Hematopoietic multipotent progenitor cell treated with erythropoietin and hydrocortisone succinate and interleukin-3 and kit ligand, for 8 days (in vitro differentiated cells): ENCODE data around the gene BEGAIN.

ENCODE experiments used
- DNase-seq: peaks from one replicate; pipeline ENCODE4 v3.0.0-alpha.2; 2015

The BEGAIN gene

GRCh38 chr14:100548295-100548655 lies 38.9 kb downstream of the BEGAIN start:
- no peak for DNase-seq

GRCh38 chr14:100547633-100548294 lies 39.5 kb downstream of the BEGAIN start:
- peak; percentile 53 for DNase-seq

- no peak for DNase-seq
Observed at GRCh38 chr14:100546051-100546443, 41.2 kb downstream of the BEGAIN start.

GRCh38 chr14:100545359-100545758 lies 41.9 kb downstream of the BEGAIN start:
- no peak for DNase-seq

- DNase-seq: no peak
Observed at GRCh38 chr14:100544506-100545141, 42.6 kb downstream of the BEGAIN start.

- no peak for DNase-seq
Observed at GRCh38 chr14:100543471-100544455, 43.5 kb downstream of the BEGAIN start.

GRCh38 chr14:100542619-100543205 lies 44.5 kb downstream of the BEGAIN start:
- DNase-seq: no peak

- DNase-seq: no peak
Observed at GRCh38 chr14:100541621-100542560, 45.3 kb downstream of the BEGAIN start.

- DNase-seq: no peak
Observed at GRCh38 chr14:100540926-100541620, 46.1 kb downstream of the BEGAIN start.

GRCh38 chr14:100540141-100540925 lies 46.9 kb downstream of the BEGAIN start:
- no peak for DNase-seq

GRCh38 chr14:100539766-100540140 lies 47.5 kb downstream of the BEGAIN start:
- no peak for DNase-seq

GRCh38 chr14:100539003-100539660 lies 48.1 kb downstream of the BEGAIN start:
- no peak for DNase-seq

- no peak for DNase-seq
Observed at GRCh38 chr14:100538351-100539002, 48.7 kb downstream of the BEGAIN start.

GRCh38 chr14:100537446-100538350 lies 49.5 kb downstream of the BEGAIN start:
- no peak for DNase-seq

- DNase-seq: no peak
Observed at GRCh38 chr14:100536721-100537445, 50.3 kb downstream of the BEGAIN start.

GRCh38 chr14:100536121-100536510 lies 51.1 kb downstream of the BEGAIN start:
- no peak for DNase-seq

GRCh38 chr14:100535287-100536120 lies 51.7 kb downstream of the BEGAIN start:
- no peak for DNase-seq
